ENCODE data around the gene UNC5A.

The UNC5A gene

DNA sequence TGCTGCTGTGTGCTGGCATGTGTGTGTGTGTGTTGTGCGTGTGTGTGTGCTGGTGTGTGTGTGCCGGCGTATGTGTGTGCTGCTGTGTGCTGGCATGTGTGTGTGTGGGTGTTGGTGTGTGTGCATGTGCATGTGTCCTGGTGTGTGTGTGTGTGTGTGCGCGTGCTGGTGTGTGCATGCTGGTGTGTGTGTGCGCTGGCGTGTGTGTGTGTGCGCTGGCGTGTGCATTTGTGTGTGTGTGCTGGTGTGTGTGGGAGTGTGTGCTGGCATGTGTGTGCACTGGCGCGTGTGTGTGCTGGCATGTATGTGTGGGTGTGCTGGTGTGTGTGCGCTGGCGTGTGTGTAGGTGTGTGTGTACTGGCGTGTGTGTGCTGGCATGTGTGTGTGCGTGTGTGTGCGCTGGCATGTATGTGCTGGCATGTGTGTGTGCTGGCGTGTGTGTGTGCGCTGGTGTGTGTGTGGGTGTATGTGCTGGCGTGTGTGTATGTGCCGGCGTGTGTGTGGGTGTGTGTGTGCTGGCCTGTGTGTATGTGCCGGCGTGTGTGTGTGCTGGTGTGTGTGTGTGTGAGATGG, 20.1 kb downstream of the UNC5A start:
- no peak for DNase-seq (ENCODE audit: low read depth)
- TF ChIP-seq, protein P1, sequence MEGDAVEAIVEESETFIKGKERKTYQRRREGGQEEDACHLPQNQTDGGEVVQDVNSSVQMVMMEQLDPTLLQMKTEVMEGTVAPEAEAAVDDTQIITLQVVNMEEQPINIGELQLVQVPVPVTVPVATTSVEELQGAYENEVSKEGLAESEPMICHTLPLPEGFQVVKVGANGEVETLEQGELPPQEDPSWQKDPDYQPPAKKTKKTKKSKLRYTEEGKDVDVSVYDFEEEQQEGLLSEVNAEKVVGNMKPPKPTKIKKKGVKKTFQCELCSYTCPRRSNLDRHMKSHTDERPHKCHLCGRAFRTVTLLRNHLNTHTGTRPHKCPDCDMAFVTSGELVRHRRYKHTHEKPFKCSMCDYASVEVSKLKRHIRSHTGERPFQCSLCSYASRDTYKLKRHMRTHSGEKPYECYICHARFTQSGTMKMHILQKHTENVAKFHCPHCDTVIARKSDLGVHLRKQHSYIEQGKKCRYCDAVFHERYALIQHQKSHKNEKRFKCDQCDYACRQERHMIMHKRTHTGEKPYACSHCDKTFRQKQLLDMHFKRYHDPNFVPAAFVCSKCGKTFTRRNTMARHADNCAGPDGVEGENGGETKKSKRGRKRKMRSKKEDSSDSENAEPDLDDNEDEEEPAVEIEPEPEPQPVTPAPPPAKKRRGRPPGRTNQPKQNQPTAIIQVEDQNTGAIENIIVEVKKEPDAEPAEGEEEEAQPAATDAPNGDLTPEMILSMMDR (conservative IDR thresholded peaks at IDR 0.05; ENCODE audit: low read length) = no peak
- no peak overlapping the region for H3K4me3 ChIP-seq (ENCODE audit: low read length)

DNA sequence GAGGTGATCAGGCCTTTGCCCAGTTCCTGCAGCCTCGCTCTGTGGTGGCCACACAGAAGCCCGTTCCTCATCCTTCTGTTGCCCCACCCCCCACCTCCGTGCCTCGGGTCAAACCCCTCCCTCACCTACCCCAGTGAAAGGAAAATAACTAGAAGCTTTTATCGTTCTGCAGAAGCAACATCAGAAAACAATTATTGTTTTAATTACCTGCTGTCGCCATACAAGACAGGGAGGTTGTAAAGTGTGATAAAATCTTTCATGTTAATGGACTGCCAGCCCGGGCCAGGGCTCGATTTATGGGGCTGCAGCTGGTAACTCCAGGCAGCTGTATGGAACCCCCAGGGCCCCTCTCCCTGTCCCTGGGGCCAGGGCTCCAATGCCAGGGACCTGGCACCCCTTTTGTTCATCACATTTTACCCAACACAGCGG, 20.6 kb downstream of the UNC5A start:
- no peak overlapping the region for H3K4me3 ChIP-seq (ENCODE audit: low read length)
- DNase-seq (ENCODE audit: low read depth) = no peak
- TF ChIP-seq, protein P1 (conservative IDR thresholded peaks at IDR 0.05; ENCODE audit: low read length) = no peak

DNA sequence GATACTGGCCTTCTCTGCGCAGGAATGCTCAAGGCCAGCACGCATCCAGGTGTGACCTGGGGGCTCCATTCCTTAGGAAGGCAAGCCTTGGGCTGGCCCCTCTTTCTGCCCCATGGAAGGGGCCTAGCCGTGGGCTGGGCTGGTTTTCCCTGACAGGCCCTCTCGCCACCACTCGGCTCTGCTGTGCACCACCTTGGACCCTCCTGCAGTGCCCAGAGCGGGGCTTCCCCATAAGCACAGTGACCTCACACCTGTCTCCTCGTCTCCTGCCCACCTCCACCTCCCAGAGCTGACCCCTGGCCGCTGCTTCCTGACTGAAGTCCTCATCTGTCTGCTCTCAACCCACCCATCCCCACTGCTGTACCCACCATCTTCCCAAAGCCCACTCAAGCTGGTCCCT, 21.1 kb downstream of the UNC5A start:
- TF ChIP-seq, protein P1 (conservative IDR thresholded peaks at IDR 0.05; ENCODE audit: low read length) = no peak

DNA sequence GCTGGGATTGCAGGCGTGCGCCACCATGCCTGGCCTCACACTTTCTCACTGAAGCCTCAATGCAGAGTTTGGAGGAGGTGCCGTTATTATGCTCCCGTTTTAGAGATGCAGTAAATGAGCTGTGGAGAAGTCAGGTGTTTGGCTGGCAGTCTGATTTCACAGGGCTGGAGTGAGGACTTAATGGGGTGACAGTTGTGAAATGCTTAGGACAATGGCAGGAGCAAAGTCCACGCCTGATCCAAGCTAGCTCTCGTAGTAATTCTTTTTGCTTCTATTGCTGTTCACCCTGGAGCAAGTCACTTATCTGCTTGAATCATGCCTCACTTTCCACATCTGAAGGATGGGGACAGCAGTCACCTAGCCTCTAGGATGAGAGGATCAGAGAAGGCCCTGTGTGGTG, 21.8 kb downstream of the UNC5A start:
- TF ChIP-seq, protein P1 (conservative IDR thresholded peaks at IDR 0.05; ENCODE audit: low read length) = no peak
- H3K4me3 ChIP-seq (ENCODE audit: low read length) = no peak overlapping the region

More for the DNA sequence above, 21.1 kb downstream of the UNC5A start:
- no peak for DNase-seq (ENCODE audit: low read depth)
- H3K4me3 ChIP-seq (ENCODE audit: low read length) = no peak overlapping the region

DNA sequence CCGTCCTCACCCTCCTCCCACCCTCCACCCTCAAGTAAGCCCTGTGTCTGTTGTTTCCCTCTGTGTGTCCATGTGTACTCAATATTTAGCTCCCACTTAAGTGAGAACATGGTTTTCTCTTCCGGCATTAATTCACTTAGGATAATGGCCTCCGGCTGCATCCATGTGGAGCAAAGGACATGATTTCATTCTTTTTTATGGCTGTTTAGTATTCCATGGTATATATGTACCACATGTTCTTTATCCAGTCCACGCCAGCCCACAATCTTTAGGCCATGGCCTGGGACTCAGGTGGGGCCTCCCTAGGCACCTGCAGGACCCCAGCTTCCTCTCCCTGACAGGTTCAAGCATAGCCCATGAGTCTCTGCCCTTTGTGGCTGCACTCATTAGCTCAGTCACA, 22.9 kb downstream of the UNC5A start:
- no peak for DNase-seq (ENCODE audit: low read depth)
- no peak overlapping the region for H3K4me3 ChIP-seq (ENCODE audit: low read length)
- TF ChIP-seq, protein P1 (conservative IDR thresholded peaks at IDR 0.05; ENCODE audit: low read length) = no peak

More for the DNA sequence above, 21.8 kb downstream of the UNC5A start:
- DNase-seq (ENCODE audit: low read depth) = no peak

DNA sequence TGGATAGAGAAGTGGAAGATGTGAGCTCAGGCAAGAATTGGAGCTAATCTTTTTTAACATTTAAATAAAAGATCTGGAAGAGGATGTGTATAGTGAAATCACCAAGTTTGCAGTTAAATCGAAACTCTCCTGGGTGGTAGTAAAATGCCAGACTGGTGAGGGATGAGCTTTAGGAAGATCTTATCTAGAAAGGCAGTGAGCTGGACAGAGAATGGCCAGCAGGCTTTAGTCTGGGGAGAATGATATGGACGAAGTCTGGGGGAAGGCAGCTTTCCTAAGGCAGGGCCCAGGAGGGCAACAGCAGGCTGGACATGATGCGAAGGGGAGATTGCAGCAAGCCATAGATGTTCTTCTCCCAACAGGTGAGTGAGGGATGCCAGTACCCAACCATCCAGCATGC, 25.6 kb downstream of the UNC5A start:
- no peak overlapping the region for H3K4me3 ChIP-seq (ENCODE audit: low read length)
- TF ChIP-seq, protein P1 (conservative IDR thresholded peaks at IDR 0.05; ENCODE audit: low read length) = no peak

DNA sequence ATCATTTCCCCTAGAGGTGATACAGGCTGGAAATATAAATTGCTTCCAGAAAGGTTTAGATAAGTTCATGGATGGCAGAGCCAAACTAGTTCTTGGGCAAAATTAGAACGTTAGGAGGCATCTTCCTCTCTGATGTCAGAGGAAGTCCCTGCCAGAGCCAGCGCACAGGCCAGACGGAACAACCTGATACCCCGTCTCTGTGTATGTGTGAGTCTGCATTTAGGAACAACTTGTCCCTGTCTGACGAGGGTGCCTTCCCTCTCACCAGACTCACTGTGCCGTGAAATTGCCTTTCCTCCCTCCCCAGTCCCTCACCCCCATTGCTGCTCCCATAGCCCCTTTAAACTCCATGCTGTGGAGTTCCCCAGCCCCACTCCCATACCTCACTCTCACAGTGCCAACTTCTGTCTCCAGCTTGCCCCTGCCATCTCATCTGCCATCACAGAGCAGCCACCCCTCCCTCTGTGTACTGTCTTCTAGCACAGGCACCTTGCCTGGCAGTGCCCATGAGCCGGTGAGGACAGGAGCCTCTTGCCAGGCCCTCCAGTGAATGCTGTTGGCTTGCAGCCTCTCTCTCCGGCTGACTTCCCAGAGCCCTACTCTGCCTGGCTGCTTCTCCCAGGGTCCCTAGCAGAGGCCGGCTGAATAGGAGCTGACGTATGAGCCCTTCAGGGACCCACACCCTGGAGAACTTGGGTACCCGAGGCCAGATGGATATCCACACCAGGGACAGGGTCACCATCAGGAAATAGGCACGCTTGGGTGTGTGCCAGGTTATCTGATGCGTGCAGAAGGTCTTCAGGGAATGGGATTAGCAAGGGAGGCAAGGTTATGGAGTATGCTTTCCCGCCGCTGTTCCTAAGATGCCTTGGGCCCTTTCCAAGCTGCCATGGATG, 26.7 kb downstream of the UNC5A start:
- no peak for DNase-seq (ENCODE audit: low read depth)
- TF ChIP-seq, protein P1 (conservative IDR thresholded peaks at IDR 0.05; ENCODE audit: low read length) = no peak
- H3K4me3 ChIP-seq (ENCODE audit: low read length) = no peak overlapping the region

More for the DNA sequence above, 25.6 kb downstream of the UNC5A start:
- no peak for DNase-seq (ENCODE audit: low read depth)

Data from AG10803 (cell line).